Liver (tissue), 3 donors: Measurements from ENCODE around the gene SLC25A21.
"Not testable (repeated sequence)": the region's sequence is repeated elsewhere in the genome, so short reads cannot be mapped to it uniquely, and the experiment has no call there.

ENCODE experiments used
- SP1 ChIP-seq: IDR thresholded peaks from 2 replicates; pipeline ENCODE4 v1.6.1; 2018; ENCODE audit warnings: antibody characterized with exemption, mild to moderate bottlenecking
- TAF1 ChIP-seq: conservative IDR thresholded peaks from 2 replicates; pipeline ENCODE4 v1.6.1; 2016; ENCODE audit warnings: antibody characterized with exemption, mild to moderate bottlenecking
- TF ChIP-seq, protein P1 (sequence below): fragments of 150-350 bp; IDR thresholded peaks from 2 replicates; pipeline ENCODE4 v1.5.1; 2017; ENCODE audit warnings: improper control_type of control experiment, low read depth, low read length; ENCODE audit not compliant: missing input control
- donor health status: healthy.
- donor health status: healthy.

- not testable (repeated sequence) for TF ChIP-seq SP1, TAF1
- TF ChIP-seq, protein P1, sequence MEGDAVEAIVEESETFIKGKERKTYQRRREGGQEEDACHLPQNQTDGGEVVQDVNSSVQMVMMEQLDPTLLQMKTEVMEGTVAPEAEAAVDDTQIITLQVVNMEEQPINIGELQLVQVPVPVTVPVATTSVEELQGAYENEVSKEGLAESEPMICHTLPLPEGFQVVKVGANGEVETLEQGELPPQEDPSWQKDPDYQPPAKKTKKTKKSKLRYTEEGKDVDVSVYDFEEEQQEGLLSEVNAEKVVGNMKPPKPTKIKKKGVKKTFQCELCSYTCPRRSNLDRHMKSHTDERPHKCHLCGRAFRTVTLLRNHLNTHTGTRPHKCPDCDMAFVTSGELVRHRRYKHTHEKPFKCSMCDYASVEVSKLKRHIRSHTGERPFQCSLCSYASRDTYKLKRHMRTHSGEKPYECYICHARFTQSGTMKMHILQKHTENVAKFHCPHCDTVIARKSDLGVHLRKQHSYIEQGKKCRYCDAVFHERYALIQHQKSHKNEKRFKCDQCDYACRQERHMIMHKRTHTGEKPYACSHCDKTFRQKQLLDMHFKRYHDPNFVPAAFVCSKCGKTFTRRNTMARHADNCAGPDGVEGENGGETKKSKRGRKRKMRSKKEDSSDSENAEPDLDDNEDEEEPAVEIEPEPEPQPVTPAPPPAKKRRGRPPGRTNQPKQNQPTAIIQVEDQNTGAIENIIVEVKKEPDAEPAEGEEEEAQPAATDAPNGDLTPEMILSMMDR: not testable (repeated sequence)
These were observed 98.1 kb downstream of the SLC25A21 start for GRCh38 chr14:37074320-37074719.
